Progenitor cell of endocrine pancreas (in vitro differentiated cells): Measurements from ENCODE around the gene CPT1A. TPM values are rescaled to one million over a fixed set of nuclear protein-coding genes. Genes with fewer than 3 reads are reported as not detected.

ENCODE experiments used
- DNase-seq: peaks from one replicate; pipeline ENCODE4 v3.0.0; 2021; ENCODE audit warnings: low spot score; ENCODE audit not compliant: unreplicated experiment
- H3K27ac Mint-ChIP-seq: 2 replicates; pipeline ENCODE4 v1.8.0; 2021; ENCODE audit warnings: mild to moderate bottlenecking, moderate library complexity, mixed read lengths
- H3K27me3 Mint-ChIP-seq: 2 replicates; pipeline ENCODE4 v1.8.0; 2021; ENCODE audit warnings: mixed read lengths
- H3K36me3 Mint-ChIP-seq: 2 replicates; pipeline ENCODE4 v1.8.0; 2022; ENCODE audit warnings: mixed read lengths; ENCODE audit not compliant: insufficient read depth
- H3K4me1 Mint-ChIP-seq: 2 replicates; pipeline ENCODE4 v1.8.0; 2021; ENCODE audit warnings: low read depth, mixed read lengths
- H3K4me3 Mint-ChIP-seq: 2 replicates; pipeline ENCODE4 v1.8.0; 2021; ENCODE audit warnings: low read depth, mild to moderate bottlenecking, moderate library complexity, mixed read lengths
- H3K9me3 Mint-ChIP-seq: 2 replicates; pipeline ENCODE4 v1.8.0; 2021; ENCODE audit warnings: low read depth, mixed read lengths
- total RNA-seq: library from RNA; stranded (reverse); gene quantifications from 2 replicates; pipeline ENCODE4 v1.2.1, GENCODE V29; 2021
- TF ChIP-seq, protein P1 (sequence below): fragments of 200-600 bp; sonication (generic); IDR thresholded peaks from one replicate; pipeline ENCODE4 v1.5.0; 2021; ENCODE audit warnings: antibody characterized with exemption, mild to moderate bottlenecking; ENCODE audit not compliant: unreplicated experiment

CPT1A gene
- total RNA-seq, 1 donor from 2014 or later = 5.7 TPM

DNA sequence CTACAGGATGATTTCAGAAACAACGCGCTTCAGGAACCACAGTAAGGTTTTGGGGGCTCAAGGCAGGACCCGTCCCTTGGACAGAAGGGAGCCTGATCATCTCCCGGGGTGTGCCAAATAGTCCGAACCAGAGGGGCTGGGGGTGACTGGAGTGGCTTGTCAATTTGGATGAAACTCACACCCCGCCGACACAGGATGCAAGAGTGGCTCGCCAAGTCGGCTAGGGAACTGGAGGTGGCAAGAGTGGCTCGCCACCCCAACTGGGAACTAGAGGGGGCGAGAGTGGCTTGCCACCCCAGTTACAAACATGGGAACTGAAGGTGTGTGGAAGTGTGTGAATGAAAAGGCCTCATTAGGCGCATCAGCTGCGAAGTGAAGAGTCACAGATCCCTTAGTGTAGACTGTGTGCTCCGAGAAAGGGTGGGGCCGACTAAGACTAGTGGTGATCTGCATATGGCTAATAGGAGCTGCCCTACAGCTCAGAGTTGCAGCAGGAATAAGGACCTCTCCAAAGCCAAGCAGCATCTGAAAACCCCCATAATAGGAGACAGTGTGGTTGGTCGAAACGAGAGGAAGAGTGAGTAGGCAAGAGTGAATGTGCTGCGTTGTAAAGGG lies 26.6 kb upstream of the CPT1A start:
- Mint-ChIP-seq H3K36me3 (peaks cover 1% of the 10 kb centered on the region), H3K4me3 (no peak overlapping the region), H3K27me3 (peaks cover 18% of the 10 kb centered on the region), H3K27ac (no peak overlapping the region), H3K9me3 (peaks cover 3% of the 10 kb centered on the region), H3K4me1 (peaks cover 27% of the 10 kb centered on the region)
- DNase-seq = no peak
- TF ChIP-seq, protein P1, sequence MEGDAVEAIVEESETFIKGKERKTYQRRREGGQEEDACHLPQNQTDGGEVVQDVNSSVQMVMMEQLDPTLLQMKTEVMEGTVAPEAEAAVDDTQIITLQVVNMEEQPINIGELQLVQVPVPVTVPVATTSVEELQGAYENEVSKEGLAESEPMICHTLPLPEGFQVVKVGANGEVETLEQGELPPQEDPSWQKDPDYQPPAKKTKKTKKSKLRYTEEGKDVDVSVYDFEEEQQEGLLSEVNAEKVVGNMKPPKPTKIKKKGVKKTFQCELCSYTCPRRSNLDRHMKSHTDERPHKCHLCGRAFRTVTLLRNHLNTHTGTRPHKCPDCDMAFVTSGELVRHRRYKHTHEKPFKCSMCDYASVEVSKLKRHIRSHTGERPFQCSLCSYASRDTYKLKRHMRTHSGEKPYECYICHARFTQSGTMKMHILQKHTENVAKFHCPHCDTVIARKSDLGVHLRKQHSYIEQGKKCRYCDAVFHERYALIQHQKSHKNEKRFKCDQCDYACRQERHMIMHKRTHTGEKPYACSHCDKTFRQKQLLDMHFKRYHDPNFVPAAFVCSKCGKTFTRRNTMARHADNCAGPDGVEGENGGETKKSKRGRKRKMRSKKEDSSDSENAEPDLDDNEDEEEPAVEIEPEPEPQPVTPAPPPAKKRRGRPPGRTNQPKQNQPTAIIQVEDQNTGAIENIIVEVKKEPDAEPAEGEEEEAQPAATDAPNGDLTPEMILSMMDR = no peak

DNA sequence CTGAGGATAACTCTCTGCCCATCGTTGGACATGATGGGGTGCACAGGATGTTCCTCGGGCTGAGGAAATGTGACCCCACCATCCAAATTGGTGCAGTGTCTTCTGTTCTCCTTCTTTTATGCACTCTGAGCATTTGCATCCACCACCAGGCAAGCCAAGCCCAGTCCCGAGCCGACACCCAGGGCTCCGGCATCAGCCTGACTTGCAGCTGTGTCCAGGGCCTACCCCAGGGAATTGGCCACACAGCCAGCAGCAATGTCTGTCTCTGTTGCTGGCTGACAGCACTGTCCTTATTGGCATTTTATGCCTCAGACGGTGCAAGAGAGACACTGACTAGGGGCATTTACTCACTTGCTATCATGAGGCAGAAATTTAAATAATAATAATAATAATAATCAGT lies 25.4 kb upstream of the CPT1A start:
- Mint-ChIP-seq H3K4me3 (no peak overlapping the region), H3K27me3 (peaks cover 18% of the 10 kb centered on the region), H3K4me1 (peaks cover 15% of the 10 kb centered on the region), H3K27ac (no peak overlapping the region), H3K9me3 (peaks cover 4% of the 10 kb centered on the region), H3K36me3 (peaks cover 5% of the 10 kb centered on the region)
- DNase-seq = no peak
- TF ChIP-seq, protein P1 = no peak

DNA sequence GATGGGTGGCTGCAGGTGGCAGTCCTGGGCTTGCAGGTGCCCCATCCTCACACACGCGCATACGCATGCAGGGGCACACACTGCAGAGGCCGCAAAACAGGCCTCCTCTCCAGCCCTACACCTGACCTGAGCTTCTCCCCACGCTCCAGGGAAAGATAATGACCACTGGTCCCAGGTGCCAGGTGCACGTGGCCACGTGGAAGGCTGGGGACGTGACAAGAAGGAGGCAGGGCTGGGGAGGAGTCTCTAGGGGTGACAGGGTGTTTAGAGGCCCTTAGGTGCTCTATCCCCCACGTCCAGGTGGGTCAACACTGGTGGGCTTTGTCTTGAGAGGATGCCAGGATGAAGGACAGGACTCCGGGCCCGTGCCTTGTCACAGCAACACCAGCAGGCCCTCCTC lies 23.5 kb upstream of the CPT1A start:
- no peak for DNase-seq
- H3K9me3 Mint-ChIP-seq = peaks cover 4% of the 10 kb centered on the region
- H3K4me3 Mint-ChIP-seq = no peak overlapping the region
- H3K4me1 Mint-ChIP-seq = peaks cover 9% of the 10 kb centered on the region
- TF ChIP-seq, protein P1 = no peak
- H3K27ac Mint-ChIP-seq = no peak overlapping the region
- H3K36me3 Mint-ChIP-seq = peaks cover 5% of the 10 kb centered on the region
- H3K27me3 Mint-ChIP-seq = peaks cover 12% of the 10 kb centered on the region

DNA sequence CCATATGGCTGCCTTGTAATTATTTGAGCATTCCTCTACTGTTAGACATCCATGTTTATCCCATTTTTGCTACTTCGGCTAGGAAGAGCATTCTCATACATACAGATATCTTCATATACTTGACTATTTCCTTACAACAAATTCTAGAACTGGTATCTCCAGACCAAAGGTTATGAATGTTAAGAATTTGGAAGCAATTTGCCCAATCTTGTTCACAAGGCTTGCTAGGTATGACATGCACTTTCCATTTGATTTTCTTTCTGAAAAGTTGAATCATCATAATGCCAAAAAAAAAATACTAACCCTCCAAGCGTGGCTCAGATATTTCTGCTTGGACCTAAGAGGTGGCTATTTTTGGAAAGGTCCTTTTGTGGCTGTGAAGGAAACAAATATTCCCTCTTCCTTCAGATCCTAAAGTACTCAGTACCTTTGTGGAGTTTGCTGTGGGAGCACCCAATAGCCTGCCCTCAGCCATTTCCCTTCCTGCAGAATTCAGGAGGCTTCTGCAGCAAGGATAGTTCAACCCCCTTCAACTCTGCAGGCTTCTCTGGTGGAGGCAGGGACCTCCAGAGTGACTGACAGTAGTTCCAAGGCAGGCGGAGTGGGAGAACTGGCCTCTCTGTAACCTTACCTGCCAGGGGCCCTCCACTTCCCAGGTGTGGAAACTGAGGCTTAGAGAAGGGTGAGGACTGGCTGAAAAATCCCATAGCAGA lies 22.0 kb upstream of the CPT1A start:
- Mint-ChIP-seq H3K27ac (no peak overlapping the region), H3K36me3 (peaks cover 5% of the 10 kb centered on the region), H3K4me3 (no peak overlapping the region), H3K27me3 (peaks cover 3% of the 10 kb centered on the region), H3K4me1 (peaks cover 2% of the 10 kb centered on the region), H3K9me3 (peaks cover 8% of the 10 kb centered on the region)
- TF ChIP-seq, protein P1 = no peak
- DNase-seq = no peak

DNA sequence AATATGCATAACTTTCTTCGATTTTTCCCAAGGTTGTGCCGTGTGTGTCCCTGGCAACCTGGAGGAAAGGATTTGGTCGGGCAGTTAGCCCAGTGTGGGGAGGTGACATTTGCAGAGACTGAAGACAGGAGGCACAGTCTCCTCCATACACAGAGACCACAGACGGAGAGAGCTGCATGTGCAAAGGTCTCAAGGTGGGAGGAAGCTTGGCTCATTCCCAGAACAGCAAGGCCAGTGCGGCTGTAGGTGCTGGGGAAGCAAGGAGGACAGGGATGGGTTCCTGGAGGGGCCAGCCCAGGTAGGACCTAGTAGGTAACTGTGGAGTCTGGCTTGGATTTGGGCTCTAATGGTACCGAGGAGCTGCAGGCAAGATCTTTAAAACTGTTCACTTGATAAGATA lies 20.7 kb upstream of the CPT1A start:
- no peak overlapping the region for H3K27ac Mint-ChIP-seq
- no peaks in the 10 kb centered on the region for H3K27me3 Mint-ChIP-seq
- TF ChIP-seq, protein P1 = no peak
- H3K36me3 Mint-ChIP-seq = peaks cover 5% of the 10 kb centered on the region
- no peak for DNase-seq
- peaks cover 8% of the 10 kb centered on the region for H3K9me3 Mint-ChIP-seq
- no peaks in the 10 kb centered on the region for H3K4me1 Mint-ChIP-seq
- H3K4me3 Mint-ChIP-seq = no peak overlapping the region
